ENCODE results near the gene CCNG2. TPM values are rescaled to one million over a fixed set of nuclear protein-coding genes. Genes with fewer than 3 reads are reported as not detected.

Gene CCNG2
- total RNA-seq, 3 donors from 2014 or later (not counting 1 experiment from before 2014, with no cell fraction given): 35.5 to 91.5 (median 40.6) TPM

- H3K36me3 ChIP-seq (ENCODE audit: control insufficient read depth, insufficient read depth, low read length): peaks cover 42% of the 10 kb centered on the region
- 80% methylated on average over 2 of the region's 3 CpGs for WGBS (ENCODE audit: insufficient coverage)
- Mint-ChIP-seq H3K4me1 (peaks cover 32 to 35% of the 10 kb centered on the region in 2 donors), H3K27me3 (ENCODE audit: low read depth in 2 of 2) (no peaks in the 10 kb centered on the region), H3K36me3 (peaks cover 21% of the 10 kb centered on the region), H3K4me3 (peak overlapping the region; percentile 98), H3K9me3 (no peaks in the 10 kb centered on the region), H3K27ac (peak overlapping the region in 1 of 2 donors; percentile 79)
- H3K27ac ChIP-seq (ENCODE audit: low read length): no peak overlapping the region
- intact Hi-C loops (cut with micrococcal nuclease): loop anchor here (5.0 to 10.0 kb wide), 3 partner anchors 63 to 1015 kb away; partner anchors contain the start of gene NUP54
- H3K4me1 ChIP-seq (ENCODE audit: control insufficient read depth, insufficient read depth, low read length): peaks cover 15% of the 10 kb centered on the region
- H3K9me3 ChIP-seq (ENCODE audit: control insufficient read depth, insufficient read depth, low read length): no peaks in the 10 kb centered on the region
- no peak overlapping the region for H3K4me3 ChIP-seq (ENCODE audit: low read length)
- H3K27me3 ChIP-seq (ENCODE audit: control insufficient read depth, insufficient read depth, low read length): no peaks in the 10 kb centered on the region
- DNase-seq (no peak), ATAC-seq (no peak)
- no peak for TF ChIP-seq CTCF (IDR thresholded peaks at IDR 0.05)
Measured at GRCh38 chr4:77159806-77160205, 2.8 kb downstream of the CCNG2 start.

- no peak for TF ChIP-seq CTCF (IDR thresholded peaks at IDR 0.05)
- H3K4me3 Mint-ChIP-seq: no peak overlapping the region
- peaks cover 34% of the 10 kb centered on the region for H3K36me3 Mint-ChIP-seq
- intact Hi-C loops (cut with micrococcal nuclease): no loop called here
- Histone ChIP-seq H3K9me3 (ENCODE audit: control insufficient read depth, insufficient read depth, low read length) (no peaks in the 10 kb centered on the region), H3K27ac (ENCODE audit: low read length) (no peak overlapping the region), H3K27me3 (ENCODE audit: control insufficient read depth, insufficient read depth, low read length) (no peaks in the 10 kb centered on the region), H3K4me1 (ENCODE audit: control insufficient read depth, insufficient read depth, low read length) (peaks cover 2% of the 10 kb centered on the region), H3K4me3 (ENCODE audit: low read length) (no peak overlapping the region), H3K36me3 (ENCODE audit: control insufficient read depth, insufficient read depth, low read length) (peaks cover 56% of the 10 kb centered on the region)
- DNase-seq (no peak), ATAC-seq (no peak)
- WGBS (ENCODE audit: insufficient coverage): 91% methylated on average over 3 of the region's 4 CpGs
- peak overlapping the region in 1 of 2 donors; percentile 16 for H3K27ac Mint-ChIP-seq
- H3K27me3 Mint-ChIP-seq (ENCODE audit: low read depth in 2 of 2): no peaks in the 10 kb centered on the region
- H3K4me1 Mint-ChIP-seq: peaks cover 31 to 32% of the 10 kb centered on the region in 2 donors
- no peaks in the 10 kb centered on the region for H3K9me3 Mint-ChIP-seq
Measured at GRCh38 chr4:77163641-77164040, 6.6 kb downstream of the CCNG2 start.

- Histone ChIP-seq H3K9me3 (ENCODE audit: control insufficient read depth, insufficient read depth, low read length) (no peaks in the 10 kb centered on the region), H3K27ac (ENCODE audit: low read length) (no peak overlapping the region), H3K36me3 (ENCODE audit: control insufficient read depth, insufficient read depth, low read length) (peaks cover 37% of the 10 kb centered on the region), H3K27me3 (ENCODE audit: control insufficient read depth, insufficient read depth, low read length) (no peaks in the 10 kb centered on the region), H3K4me3 (ENCODE audit: low read length) (no peak overlapping the region), H3K4me1 (ENCODE audit: control insufficient read depth, insufficient read depth, low read length) (no peaks in the 10 kb centered on the region)
- DNase-seq: no peak
- no peak for TF ChIP-seq CTCF (IDR thresholded peaks at IDR 0.05)
- WGBS (ENCODE audit: insufficient coverage): 60% methylated on average over 1 of the region's 1 CpG
- ATAC-seq: peak in 1 of 3 donors; percentile 32
- Mint-ChIP-seq H3K27me3 (ENCODE audit: low read depth in 2 of 2) (no peaks in the 10 kb centered on the region), H3K27ac (peak overlapping the region in 1 of 2 donors; percentile 5), H3K4me1 (peaks cover 33 to 39% of the 10 kb centered on the region in 2 donors), H3K36me3 (peaks cover 34% of the 10 kb centered on the region), H3K4me3 (peak overlapping the region; percentile 55), H3K9me3 (no peaks in the 10 kb centered on the region)
- intact Hi-C loops (cut with micrococcal nuclease): no loop called here
Measured at GRCh38 chr4:77167173-77167572, 10.2 kb downstream of the CCNG2 start.

GRCh38 chr4:77167866-77168265, 10.9 kb downstream of the CCNG2 start:
- H3K4me3 Mint-ChIP-seq: peak overlapping the region; percentile 45
- intact Hi-C loops (cut with micrococcal nuclease): no loop called here
- TF ChIP-seq CTCF (IDR thresholded peaks at IDR 0.05): no peak
- Histone ChIP-seq H3K9me3 (ENCODE audit: control insufficient read depth, insufficient read depth, low read length) (no peaks in the 10 kb centered on the region), H3K27me3 (ENCODE audit: control insufficient read depth, insufficient read depth, low read length) (no peaks in the 10 kb centered on the region), H3K4me3 (ENCODE audit: low read length) (no peak overlapping the region), H3K27ac (ENCODE audit: low read length) (no peak overlapping the region), H3K36me3 (ENCODE audit: control insufficient read depth, insufficient read depth, low read length) (peaks cover 31% of the 10 kb centered on the region), H3K4me1 (ENCODE audit: control insufficient read depth, insufficient read depth, low read length) (no peaks in the 10 kb centered on the region)
- peak overlapping the region in 1 of 2 donors; percentile 5 for H3K27ac Mint-ChIP-seq
- peaks cover 29 to 36% of the 10 kb centered on the region in 2 donors for H3K4me1 Mint-ChIP-seq
- 72% methylated on average over 3 of the region's 3 CpGs for WGBS (ENCODE audit: insufficient coverage)
- DNase-seq: no peak
- H3K36me3 Mint-ChIP-seq: peaks cover 32% of the 10 kb centered on the region
- ATAC-seq: no peak
- no peaks in the 10 kb centered on the region for H3K27me3 Mint-ChIP-seq (ENCODE audit: low read depth in 2 of 2)
- H3K9me3 Mint-ChIP-seq: no peaks in the 10 kb centered on the region
